ENCODE results near the gene HYAL3.

- TF ChIP-seq CTCF (IDR thresholded peaks at IDR 0.05) (no peak), EP300 (IDR thresholded peaks at IDR 0.05) (no peak), POLR2A (IDR thresholded peaks at IDR 0.05) (no peak), POLR2AphosphoS5 (IDR thresholded peaks at IDR 0.05) (no peak)
Observed at GRCh38 chr3:50270422-50271224, 28.6 kb downstream of the HYAL3 start.
